ENCODE measurements around the gene RAB33A.
A peak's percentile ranks its signal among the peaks of the same experiment; 100 is the strongest.

Gene RAB33A

GRCh38 chrX:130184857-130185256 is 13.1 kb downstream of the RAB33A start:
- peak; percentile 58 for FAIRE-seq
- DNase-seq (ENCODE audit: insufficient read length, low spot score), result no peak
- TF ChIP-seq POLR2AphosphoS5 (IDR thresholded peaks at IDR 0.05; ENCODE audit: low read depth, low read length) (no peak), POLR2A (IDR thresholded peaks at IDR 0.05; ENCODE audit: low read depth, low read length) (no peak), TAF1 (IDR thresholded peaks at IDR 0.05; ENCODE audit: low read depth, low read length) (no peak), POU2F2 (IDR thresholded peaks at IDR 0.05; ENCODE audit: low read depth, low read length) (no peak), PAX5 (IDR thresholded peaks at IDR 0.05; ENCODE audit: insufficient read depth, low read length, severe bottlenecking) (no peak), SPI1 (IDR thresholded peaks at IDR 0.05; ENCODE audit: low read depth, low read length) (no peak)

- TF ChIP-seq POU2F2 (IDR thresholded peaks at IDR 0.05; ENCODE audit: low read depth, low read length) (no peak), PAX5 (IDR thresholded peaks at IDR 0.05; ENCODE audit: insufficient read depth, low read length, severe bottlenecking) (no peak), TAF1 (IDR thresholded peaks at IDR 0.05; ENCODE audit: low read depth, low read length) (no peak), SPI1 (IDR thresholded peaks at IDR 0.05; ENCODE audit: low read depth, low read length) (no peak), POLR2A (IDR thresholded peaks at IDR 0.05; ENCODE audit: low read depth, low read length) (no peak), POLR2AphosphoS5 (IDR thresholded peaks at IDR 0.05; ENCODE audit: low read depth, low read length) (no peak)
- FAIRE-seq, result no peak
- no peak for DNase-seq (ENCODE audit: insufficient read length, low spot score)
These were observed 14.9 kb downstream of the RAB33A start for GRCh38 chrX:130186651-130187050.

GRCh38 chrX:130190801-130191200 is 19.0 kb downstream of the RAB33A start:
- TF ChIP-seq POLR2A (IDR thresholded peaks at IDR 0.05; ENCODE audit: low read depth, low read length), result no peak
- TF ChIP-seq POLR2AphosphoS5 (IDR thresholded peaks at IDR 0.05; ENCODE audit: low read depth, low read length), result no peak
- no peak for TF ChIP-seq POU2F2 (IDR thresholded peaks at IDR 0.05; ENCODE audit: low read depth, low read length)
- TF ChIP-seq SPI1 (IDR thresholded peaks at IDR 0.05; ENCODE audit: low read depth, low read length), result no peak
- TF ChIP-seq PAX5 (IDR thresholded peaks at IDR 0.05; ENCODE audit: insufficient read depth, low read length, severe bottlenecking), result no peak
- TF ChIP-seq TAF1 (IDR thresholded peaks at IDR 0.05; ENCODE audit: low read depth, low read length), result no peak

GRCh38 chrX:130196466-130196865 is 24.7 kb downstream of the RAB33A start:
- FAIRE-seq (no peak), DNase-seq (ENCODE audit: insufficient read length, low spot score) (no peak)
- no peak for TF ChIP-seq PAX5 (IDR thresholded peaks at IDR 0.05; ENCODE audit: insufficient read depth, low read length, severe bottlenecking)
- TF ChIP-seq POLR2A (IDR thresholded peaks at IDR 0.05; ENCODE audit: low read depth, low read length), result no peak
- no peak for TF ChIP-seq TAF1 (IDR thresholded peaks at IDR 0.05; ENCODE audit: low read depth, low read length)
- TF ChIP-seq SPI1 (IDR thresholded peaks at IDR 0.05; ENCODE audit: low read depth, low read length), result no peak
- no peak for TF ChIP-seq POU2F2 (IDR thresholded peaks at IDR 0.05; ENCODE audit: low read depth, low read length)

More at GRCh38 chrX:130190801-130191200, 19.0 kb downstream of the RAB33A start:
- DNase-seq (ENCODE audit: insufficient read length, low spot score) (no peak), FAIRE-seq (no peak)

DNA sequence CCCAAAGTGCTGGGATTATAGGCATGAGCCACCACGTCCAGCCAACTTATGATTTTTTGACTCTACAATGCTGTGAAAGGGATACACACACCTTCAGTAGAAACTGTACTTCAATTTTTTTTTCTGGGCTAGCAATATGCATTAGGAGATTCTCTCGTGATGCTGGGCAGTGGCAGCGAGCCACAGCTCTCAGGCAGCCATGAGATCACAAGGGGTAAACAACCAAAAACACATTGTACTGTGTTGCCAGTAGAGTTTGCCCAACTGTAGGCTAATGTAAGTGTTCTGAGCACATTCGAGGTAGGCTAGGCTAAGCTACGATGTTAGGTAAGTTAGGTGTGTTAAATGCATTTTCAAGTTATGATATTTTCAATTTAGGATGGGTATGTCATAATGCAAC is 25.7 kb downstream of the RAB33A start:
- TF ChIP-seq POLR2A (IDR thresholded peaks at IDR 0.05; ENCODE audit: low read depth, low read length), result no peak
- no peak for TF ChIP-seq PAX5 (IDR thresholded peaks at IDR 0.05; ENCODE audit: insufficient read depth, low read length, severe bottlenecking)
- no peak for TF ChIP-seq TAF1 (IDR thresholded peaks at IDR 0.05; ENCODE audit: low read depth, low read length)
- no peak for TF ChIP-seq SPI1 (IDR thresholded peaks at IDR 0.05; ENCODE audit: low read depth, low read length)
- no peak for TF ChIP-seq POLR2AphosphoS5 (IDR thresholded peaks at IDR 0.05; ENCODE audit: low read depth, low read length)
- no peak for TF ChIP-seq POU2F2 (IDR thresholded peaks at IDR 0.05; ENCODE audit: low read depth, low read length)
- no peak for DNase-seq (ENCODE audit: insufficient read length, low spot score)
- FAIRE-seq, result no peak

- DNase-seq (ENCODE audit: insufficient read length, low spot score), result no peak
- TF ChIP-seq POU2F2 (IDR thresholded peaks at IDR 0.05; ENCODE audit: low read depth, low read length) (no peak), SPI1 (IDR thresholded peaks at IDR 0.05; ENCODE audit: low read depth, low read length) (no peak), POLR2AphosphoS5 (IDR thresholded peaks at IDR 0.05; ENCODE audit: low read depth, low read length) (no peak), TAF1 (IDR thresholded peaks at IDR 0.05; ENCODE audit: low read depth, low read length) (no peak)
- FAIRE-seq, result no peak
These were observed 32.9 kb downstream of the RAB33A start for GRCh38 chrX:130204647-130205046.

DNA sequence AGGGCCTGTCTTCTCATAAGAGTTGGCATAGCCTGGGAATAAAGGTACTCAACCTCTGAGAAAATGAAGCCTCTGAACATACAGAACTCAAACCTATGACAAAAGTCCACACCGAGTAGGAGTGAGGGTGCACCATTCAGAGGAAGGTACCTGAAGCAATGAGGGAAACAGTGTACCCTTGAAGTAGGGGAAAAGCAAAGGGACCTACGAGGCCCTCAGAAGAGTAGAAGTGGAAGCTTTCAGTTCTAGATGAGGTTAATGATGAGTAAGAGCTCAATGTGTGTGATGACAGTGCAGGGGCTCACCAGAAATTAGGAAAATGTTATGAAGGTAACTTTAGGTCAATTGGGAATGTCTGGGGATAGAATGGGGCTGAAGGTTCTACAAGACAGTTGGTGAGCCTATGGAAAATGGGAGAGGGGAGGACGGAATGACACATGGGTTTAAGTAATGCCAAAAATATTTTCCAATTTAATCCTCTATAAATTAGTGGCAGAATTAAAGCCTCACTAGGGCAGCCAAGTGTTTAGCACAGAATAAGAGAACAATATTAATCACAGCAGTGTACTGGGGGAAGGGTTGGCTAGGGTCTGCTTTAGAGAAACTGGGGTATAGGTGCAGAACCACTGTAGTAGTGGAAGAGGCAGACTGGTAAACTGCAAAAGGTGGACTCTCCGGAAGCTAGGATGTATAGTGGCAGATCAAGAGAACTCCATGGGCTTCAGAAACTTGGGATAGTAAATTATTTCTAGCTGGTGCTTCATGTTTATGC is 39.8 kb downstream of the RAB33A start:
- TF ChIP-seq SPI1 (IDR thresholded peaks at IDR 0.05; ENCODE audit: low read depth, low read length) (no peak), POLR2A (IDR thresholded peaks at IDR 0.05; ENCODE audit: low read depth, low read length) (no peak), POU2F2 (IDR thresholded peaks at IDR 0.05; ENCODE audit: low read depth, low read length) (no peak), POLR2AphosphoS5 (IDR thresholded peaks at IDR 0.05; ENCODE audit: low read depth, low read length) (no peak), PAX5 (IDR thresholded peaks at IDR 0.05; ENCODE audit: insufficient read depth, low read length, severe bottlenecking) (no peak), TAF1 (IDR thresholded peaks at IDR 0.05; ENCODE audit: low read depth, low read length) (no peak)
- no peak for DNase-seq (ENCODE audit: insufficient read length, low spot score)
- no peak for FAIRE-seq

GRCh38 chrX:130212371-130212770 is 40.6 kb downstream of the RAB33A start:
- no peak for TF ChIP-seq PAX5 (IDR thresholded peaks at IDR 0.05; ENCODE audit: insufficient read depth, low read length, severe bottlenecking)
- TF ChIP-seq POLR2AphosphoS5 (IDR thresholded peaks at IDR 0.05; ENCODE audit: low read depth, low read length), result no peak
- TF ChIP-seq POLR2A (IDR thresholded peaks at IDR 0.05; ENCODE audit: low read depth, low read length), result no peak
- TF ChIP-seq SPI1 (IDR thresholded peaks at IDR 0.05; ENCODE audit: low read depth, low read length), result no peak
- no peak for TF ChIP-seq TAF1 (IDR thresholded peaks at IDR 0.05; ENCODE audit: low read depth, low read length)
- TF ChIP-seq POU2F2 (IDR thresholded peaks at IDR 0.05; ENCODE audit: low read depth, low read length), result no peak
- DNase-seq (ENCODE audit: insufficient read length, low spot score) (no peak), FAIRE-seq (no peak)

DNA sequence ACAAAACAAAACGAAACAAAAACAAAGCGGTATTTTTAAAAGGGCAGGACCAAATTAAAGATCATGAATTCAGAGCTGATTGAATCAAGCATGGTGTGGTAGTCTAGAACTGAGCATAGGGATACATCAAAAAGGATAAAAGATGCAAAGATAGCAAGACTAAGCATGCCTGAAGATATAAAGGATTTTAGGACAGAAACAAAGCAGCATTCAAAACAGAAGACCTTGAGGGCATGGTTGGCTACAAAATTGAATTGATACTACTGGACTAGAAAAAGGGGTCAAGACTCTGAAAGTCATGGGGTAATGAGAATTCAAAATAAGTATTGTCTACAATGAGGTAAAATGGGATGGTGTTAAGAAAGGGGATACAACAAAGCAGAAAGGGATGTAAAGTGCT is 41.6 kb downstream of the RAB33A start:
- no peak for TF ChIP-seq PAX5 (IDR thresholded peaks at IDR 0.05; ENCODE audit: insufficient read depth, low read length, severe bottlenecking)
- no peak for TF ChIP-seq SPI1 (IDR thresholded peaks at IDR 0.05; ENCODE audit: low read depth, low read length)
- no peak for TF ChIP-seq POU2F2 (IDR thresholded peaks at IDR 0.05; ENCODE audit: low read depth, low read length)
- TF ChIP-seq TAF1 (IDR thresholded peaks at IDR 0.05; ENCODE audit: low read depth, low read length), result no peak
- DNase-seq (ENCODE audit: insufficient read length, low spot score) (no peak), FAIRE-seq (no peak)

DNA sequence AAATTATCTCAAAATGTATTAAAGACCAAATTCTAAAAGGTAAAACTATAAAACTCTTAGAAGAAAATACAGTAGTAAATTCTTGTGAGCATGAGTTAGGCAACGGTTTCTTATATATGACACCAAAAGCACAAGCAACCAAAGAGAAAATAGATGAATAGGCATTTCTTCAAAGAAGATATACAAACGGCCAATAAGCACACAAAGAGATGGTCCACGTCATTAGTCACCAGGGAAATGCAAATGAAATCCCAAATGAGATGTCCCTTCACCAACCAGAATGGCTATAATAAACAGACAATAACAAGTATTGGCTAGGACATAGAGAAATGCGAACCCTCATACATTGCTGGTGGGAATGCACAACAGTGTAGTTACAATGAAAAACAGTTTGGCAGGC is 44.6 kb downstream of the RAB33A start:
- DNase-seq (ENCODE audit: insufficient read length, low spot score) (no peak), FAIRE-seq (no peak)
- TF ChIP-seq SPI1 (IDR thresholded peaks at IDR 0.05; ENCODE audit: low read depth, low read length) (no peak), PAX5 (IDR thresholded peaks at IDR 0.05; ENCODE audit: insufficient read depth, low read length, severe bottlenecking) (no peak), POU2F2 (IDR thresholded peaks at IDR 0.05; ENCODE audit: low read depth, low read length) (no peak), POLR2AphosphoS5 (IDR thresholded peaks at IDR 0.05; ENCODE audit: low read depth, low read length) (no peak), TAF1 (IDR thresholded peaks at IDR 0.05; ENCODE audit: low read depth, low read length) (no peak), POLR2A (IDR thresholded peaks at IDR 0.05; ENCODE audit: low read depth, low read length) (no peak)

Measured in GM12891 (cell line).